WI38 (cell line): ENCODE data around the gene CFAP157.

Experiments
- H3K4me3 ChIP-seq: 2 replicates; pipeline ENCODE4 v1.5.1; 2011; ENCODE audit warnings: low read depth, mild to moderate bottlenecking, control low read depth, low read length
- TF ChIP-seq, protein P1 (sequence below): IDR thresholded peaks from 2 replicates; pipeline ENCODE4 v1.5.1; 2012; ENCODE audit warnings: low read depth, mild to moderate bottlenecking, control low read depth, low read length

The CFAP157 gene

DNA sequence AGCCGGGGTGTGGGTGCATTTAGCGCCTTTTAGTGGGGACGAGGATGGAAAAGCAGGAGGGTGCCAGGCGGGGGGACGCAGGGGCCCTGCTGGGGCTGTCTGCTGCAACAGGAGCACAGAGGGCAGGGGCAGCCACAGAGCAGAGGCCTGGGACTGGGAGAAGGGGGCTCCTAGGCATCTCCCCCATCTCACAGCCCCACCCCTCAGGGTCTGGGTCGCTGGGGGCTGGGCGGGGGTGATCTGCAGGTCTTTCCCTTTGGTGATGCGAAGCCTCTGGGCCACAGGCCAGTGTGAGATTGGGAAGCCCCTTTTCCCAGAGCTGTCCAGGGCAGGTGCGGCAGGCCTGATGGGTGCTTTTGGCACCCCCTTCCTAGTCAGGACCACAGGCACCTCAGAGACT is 23.5 kb downstream of the CFAP157 start:
- no peak overlapping the region for H3K4me3 ChIP-seq
- TF ChIP-seq, protein P1, sequence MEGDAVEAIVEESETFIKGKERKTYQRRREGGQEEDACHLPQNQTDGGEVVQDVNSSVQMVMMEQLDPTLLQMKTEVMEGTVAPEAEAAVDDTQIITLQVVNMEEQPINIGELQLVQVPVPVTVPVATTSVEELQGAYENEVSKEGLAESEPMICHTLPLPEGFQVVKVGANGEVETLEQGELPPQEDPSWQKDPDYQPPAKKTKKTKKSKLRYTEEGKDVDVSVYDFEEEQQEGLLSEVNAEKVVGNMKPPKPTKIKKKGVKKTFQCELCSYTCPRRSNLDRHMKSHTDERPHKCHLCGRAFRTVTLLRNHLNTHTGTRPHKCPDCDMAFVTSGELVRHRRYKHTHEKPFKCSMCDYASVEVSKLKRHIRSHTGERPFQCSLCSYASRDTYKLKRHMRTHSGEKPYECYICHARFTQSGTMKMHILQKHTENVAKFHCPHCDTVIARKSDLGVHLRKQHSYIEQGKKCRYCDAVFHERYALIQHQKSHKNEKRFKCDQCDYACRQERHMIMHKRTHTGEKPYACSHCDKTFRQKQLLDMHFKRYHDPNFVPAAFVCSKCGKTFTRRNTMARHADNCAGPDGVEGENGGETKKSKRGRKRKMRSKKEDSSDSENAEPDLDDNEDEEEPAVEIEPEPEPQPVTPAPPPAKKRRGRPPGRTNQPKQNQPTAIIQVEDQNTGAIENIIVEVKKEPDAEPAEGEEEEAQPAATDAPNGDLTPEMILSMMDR: no peak

DNA sequence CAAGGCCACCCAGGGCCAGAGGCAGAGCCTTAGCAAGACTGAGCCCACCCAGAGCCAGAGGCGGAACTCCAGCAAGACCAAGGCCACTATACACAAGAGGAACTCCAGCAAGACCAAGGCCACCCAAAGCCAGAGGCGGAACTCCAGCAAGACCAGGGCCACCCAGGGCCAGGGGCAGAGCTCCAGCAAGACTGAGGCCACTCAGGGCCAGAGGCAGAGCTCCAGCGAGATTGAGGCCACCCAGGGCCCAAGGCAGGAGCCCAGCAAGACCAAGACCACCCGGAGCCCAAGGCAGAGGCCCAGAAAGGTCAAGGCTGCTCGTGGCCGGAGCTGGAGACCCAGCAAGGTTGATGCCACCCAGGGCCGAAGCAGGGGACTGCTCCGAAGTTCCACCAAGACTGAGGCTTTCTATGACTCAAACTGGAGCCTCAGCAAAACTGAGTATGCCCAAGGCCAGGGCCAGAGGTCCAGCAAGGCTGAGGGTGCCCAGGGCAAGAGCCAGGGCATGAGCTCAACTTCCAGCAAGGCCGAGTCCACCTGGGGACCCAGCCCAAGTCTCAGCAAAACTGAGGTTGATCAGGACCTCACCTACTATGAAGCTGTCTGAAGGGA is 24.1 kb downstream of the CFAP157 start:
- TF ChIP-seq, protein P1: no peak
- no peak overlapping the region for H3K4me3 ChIP-seq

DNA sequence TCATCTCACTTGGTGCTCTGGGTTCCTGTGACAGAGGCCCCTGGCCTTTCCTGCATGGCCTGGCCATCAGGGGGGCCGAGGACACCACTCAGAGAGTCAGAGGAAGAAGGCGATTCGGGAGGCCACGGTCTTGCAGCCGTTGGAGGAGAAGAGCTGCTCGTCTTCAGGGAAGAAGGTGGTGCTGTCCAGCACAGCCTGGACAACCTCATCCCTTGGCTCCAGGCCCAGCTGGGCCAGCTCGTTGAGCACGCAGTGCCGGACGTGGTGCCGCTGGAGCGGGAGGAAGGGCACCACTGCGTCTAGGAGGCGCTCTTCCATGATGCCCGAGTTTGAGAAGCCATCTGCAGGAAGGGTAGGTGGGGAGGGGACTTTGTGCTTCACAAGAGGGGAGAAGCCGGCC is 25.1 kb downstream of the CFAP157 start:
- TF ChIP-seq, protein P1: no peak

GRCh38 chr9:127732444-127732843 is 25.7 kb downstream of the CFAP157 start:
- TF ChIP-seq, protein P1: no peak
- no peak overlapping the region for H3K4me3 ChIP-seq

More for the DNA sequence above, 25.1 kb downstream of the CFAP157 start:
- no peak overlapping the region for H3K4me3 ChIP-seq

- TF ChIP-seq, protein P1: no peak
- no peak overlapping the region for H3K4me3 ChIP-seq
Measured at GRCh38 chr9:127733614-127734013, 26.8 kb downstream of the CFAP157 start.

- H3K4me3 ChIP-seq: peak overlapping the region; percentile 63
- TF ChIP-seq, protein P1: no peak; the same call in 1 of the 2 replicates
Measured at GRCh38 chr9:127734247-127734746, 27.5 kb downstream of the CFAP157 start.

- TF ChIP-seq, protein P1: peak; percentile 91
- H3K4me3 ChIP-seq: peak within 1 kb of the TSS; percentile 63
Measured at GRCh38 chr9:127734747-127735529, 28.1 kb downstream of the CFAP157 start, which contains the start of gene TOR2A. TOR2A (minus strand) TSS chr9:127735294; CDS start chr9:127735270, 24 bp downstream.
